ENCODE measurements around the gene APEH. TPM values are rescaled to one million over a fixed set of nuclear protein-coding genes. Genes with fewer than 3 reads are reported as not detected.

Gene APEH
- total and polyA plus RNA-seq, 10 of the 15 experiments (the other 5 are each of a cell fraction or from before 2014, with no cell fraction given), result 74.4 to 214 (median 131) TPM

- no TSS peak for BruUV-seq (replicated peaks)
- RAD21 ChIA-PET (ENCODE audit: unreplicated experiment), result no interaction called here
- H3K36me3 ChIP-seq (ENCODE audit: control insufficient read depth in 2 of 2, insufficient read depth in 2 of 2, low read length in 1 of 2), result peaks cover 3 to 17% of the 10 kb centered on the region in 2 experiments
- no peaks in the 10 kb centered on the region for H4K20me1 ChIP-seq (ENCODE audit: control insufficient read depth, insufficient read depth)
- H2AFZ ChIP-seq (ENCODE audit: control insufficient read depth, low read depth, low read length), result no peak overlapping the region
- TF ChIP-seq CBX5 (IDR thresholded peaks at IDR 0.05; ENCODE audit: low read depth), result no peak
- TF ChIP-seq, protein P1, sequence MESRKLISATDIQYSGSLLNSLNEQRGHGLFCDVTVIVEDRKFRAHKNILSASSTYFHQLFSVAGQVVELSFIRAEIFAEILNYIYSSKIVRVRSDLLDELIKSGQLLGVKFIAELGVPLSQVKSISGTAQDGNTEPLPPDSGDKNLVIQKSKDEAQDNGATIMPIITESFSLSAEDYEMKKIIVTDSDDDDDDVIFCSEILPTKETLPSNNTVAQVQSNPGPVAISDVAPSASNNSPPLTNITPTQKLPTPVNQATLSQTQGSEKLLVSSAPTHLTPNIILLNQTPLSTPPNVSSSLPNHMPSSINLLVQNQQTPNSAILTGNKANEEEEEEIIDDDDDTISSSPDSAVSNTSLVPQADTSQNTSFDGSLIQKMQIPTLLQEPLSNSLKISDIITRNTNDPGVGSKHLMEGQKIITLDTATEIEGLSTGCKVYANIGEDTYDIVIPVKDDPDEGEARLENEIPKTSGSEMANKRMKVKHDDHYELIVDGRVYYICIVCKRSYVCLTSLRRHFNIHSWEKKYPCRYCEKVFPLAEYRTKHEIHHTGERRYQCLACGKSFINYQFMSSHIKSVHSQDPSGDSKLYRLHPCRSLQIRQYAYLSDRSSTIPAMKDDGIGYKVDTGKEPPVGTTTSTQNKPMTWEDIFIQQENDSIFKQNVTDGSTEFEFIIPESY (IDR thresholded peaks at IDR 0.05), result no peak
- TF ChIP-seq ETV6 (conservative IDR thresholded peaks at IDR 0.05 in 1 of 2, IDR thresholded peaks at IDR 0.05 in 1 of 2; ENCODE audit: borderline replicate concordance in 1 of 2, low read depth in 1 of 2), result no peak
- TF ChIP-seq, protein P2, sequence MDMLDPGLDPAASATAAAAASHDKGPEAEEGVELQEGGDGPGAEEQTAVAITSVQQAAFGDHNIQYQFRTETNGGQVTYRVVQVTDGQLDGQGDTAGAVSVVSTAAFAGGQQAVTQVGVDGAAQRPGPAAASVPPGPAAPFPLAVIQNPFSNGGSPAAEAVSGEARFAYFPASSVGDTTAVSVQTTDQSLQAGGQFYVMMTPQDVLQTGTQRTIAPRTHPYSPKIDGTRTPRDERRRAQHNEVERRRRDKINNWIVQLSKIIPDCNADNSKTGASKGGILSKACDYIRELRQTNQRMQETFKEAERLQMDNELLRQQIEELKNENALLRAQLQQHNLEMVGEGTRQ (IDR thresholded peaks at IDR 0.05; ENCODE audit: borderline replicate concordance, low read depth, low read length), result no peak
- FAIRE-seq (no peak), DNase-seq (ENCODE audit: low read depth, low spot score) (no peak), ATAC-seq (no peak)
- H3K9me3 ChIP-seq (replicated peaks; ENCODE audit: control insufficient read depth, insufficient read depth, low read length), result no peaks in the 10 kb centered on the region
- H3K4me3 ChIP-seq, result no peak overlapping the region
- POLR2A ChIA-PET, result no interaction called here
- H3K4me1 ChIP-seq (ENCODE audit: control insufficient read depth, insufficient read depth, low read length), result peaks cover 15% of the 10 kb centered on the region
- in situ Hi-C loops (cut with MboI), result no loop called here
- intact Hi-C loops (cut with micrococcal nuclease; ENCODE audit: unreplicated experiment), result no loop called here
- no peak overlapping the region for H3K9ac ChIP-seq (ENCODE audit: control insufficient read depth, insufficient read depth, low read length)
- H3K27me3 ChIP-seq (replicated peaks in 1 of 2; ENCODE audit: control insufficient read depth in 2 of 2, insufficient read depth in 2 of 2, low read length in 1 of 2), result no peaks in the 10 kb centered on the region
- CTCF ChIA-PET, result no interaction called here
- H3K4me2 ChIP-seq (ENCODE audit: control insufficient read depth, insufficient read depth), result no peak overlapping the region
- WGBS (ENCODE audit: insufficient coverage, insufficient replicate concordance, low lambda C conversion rate, missing lambda C conversion rate), result 81% methylated on average over 11 of the region's 11 CpGs
- SMC1A ChIA-PET (ENCODE audit: uncharacterized antibody, unreplicated experiment), result interaction anchor here (0.8 to 1.0 kb wide), 2 partner anchors 22 to 179 kb away, joined by 3 read pairs; no protein-coding TSS in a partner anchor
- H3K79me2 ChIP-seq (ENCODE audit: control insufficient read depth, insufficient read depth, low read length), result peaks cover 20% of the 10 kb centered on the region
- H3K27ac ChIP-seq (ENCODE audit: control insufficient read depth, insufficient read depth), result peak overlapping the region; percentile 46; the same call in 1 of the 2 replicates
These were observed 51.9 kb downstream of the APEH start for GRCh38 chr3:49725906-49726681.

All from GM12878 (cell line).